Dermis microvascular lymphatic vessel endothelial cell (primary cell): ENCODE measurements around the gene ASTN2. TPM values are rescaled to one million over a fixed set of nuclear protein-coding genes. Genes with fewer than 3 reads are reported as not detected.

Experiments
- DNase-seq, 2 donors: peaks; one replicate each; pipeline versions ENCODE4 v3.0.0 to v3.0.0-alpha.2; 2010; ENCODE audit warnings: low read depth in 2 of 2
- total RNA-seq: library from RNA; depleted of rRNA; stranded (reverse); fragments of >200 nt; gene quantifications from 2 replicates; pipeline ENCODE4 v1.2.1, GENCODE V29; 2014

The ASTN2 gene
- total RNA-seq, 1 donor from 2014 or later, result 3.0 TPM

- DNase-seq, result no peak
Observed at GRCh38 chr9:117415358-117415914, 579 bp upstream of the ASTN2 start.

- DNase-seq, result peak in 1 of 2 donors; percentile 9
Observed at GRCh38 chr9:117414220-117414905, 494 bp downstream of the ASTN2 start.

- DNase-seq, result no peak
Observed at GRCh38 chr9:117413346-117414219, 1.3 kb downstream of the ASTN2 start.

GRCh38 chr9:117412841-117413240, 2.0 kb downstream of the ASTN2 start:
- no peak for DNase-seq

- DNase-seq, result no peak
Observed at GRCh38 chr9:117412006-117412715, 2.7 kb downstream of the ASTN2 start.

DNA sequence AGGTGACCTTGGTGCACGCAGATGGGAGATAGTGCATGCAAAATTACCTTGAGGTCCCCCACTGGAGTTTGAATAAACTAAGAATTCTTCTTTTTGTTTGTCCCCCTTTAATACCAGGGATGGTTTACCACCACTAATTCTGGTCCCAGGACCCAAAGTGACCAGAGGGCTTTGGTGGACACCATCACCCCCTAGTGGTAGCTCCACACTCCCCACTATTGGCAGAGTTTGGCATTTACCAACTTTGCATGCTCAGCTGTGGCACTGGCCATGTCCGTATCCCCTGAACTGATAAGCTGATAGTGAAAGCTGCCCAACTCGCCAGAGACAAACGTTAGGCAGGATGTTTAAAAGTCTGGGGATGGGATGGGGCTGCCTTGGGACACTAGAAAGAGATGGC, 3.3 kb downstream of the ASTN2 start:
- DNase-seq, result peak in 1 of 2 donors; percentile 9

GRCh38 chr9:117409321-117409720, 5.5 kb downstream of the ASTN2 start:
- no peak for DNase-seq

- no peak for DNase-seq
Observed at GRCh38 chr9:117407436-117408022, 7.3 kb downstream of the ASTN2 start.

DNA sequence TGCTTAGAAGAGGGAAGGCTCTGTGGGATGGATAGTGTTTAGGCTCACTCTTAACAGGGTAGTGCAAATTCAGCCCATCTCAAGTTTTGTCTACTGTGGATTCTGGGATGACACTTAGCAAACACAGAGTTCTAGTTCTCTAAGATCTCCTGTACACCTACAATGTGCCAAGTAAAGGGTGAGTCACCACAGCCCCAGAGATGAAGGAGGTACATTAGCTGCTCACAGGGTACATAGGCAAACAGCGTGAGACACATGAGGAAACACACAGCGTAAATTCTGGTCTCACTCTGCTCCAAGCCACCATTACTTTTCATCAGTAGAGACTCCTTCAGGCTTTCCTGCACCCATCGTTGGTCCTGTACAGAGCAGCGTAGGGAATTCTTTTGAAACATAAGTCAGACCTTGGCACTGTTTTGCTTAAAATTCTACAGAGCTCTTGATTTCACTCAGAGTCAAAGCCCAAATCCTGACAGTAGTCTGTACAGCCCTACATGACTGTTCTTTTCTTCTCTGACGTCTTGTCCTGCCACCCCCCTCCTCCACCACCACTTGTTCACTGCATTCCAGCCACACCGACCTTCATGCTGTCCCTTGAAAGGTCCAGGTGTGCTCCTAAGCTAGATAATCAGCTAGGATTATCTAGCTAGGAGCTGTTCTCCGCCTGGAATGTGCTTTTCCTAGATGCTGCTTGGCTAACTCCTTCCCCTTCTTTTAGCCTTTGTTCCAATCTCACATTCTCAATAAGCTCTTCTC, 8.7 kb downstream of the ASTN2 start:
- DNase-seq, result no peak

DNA sequence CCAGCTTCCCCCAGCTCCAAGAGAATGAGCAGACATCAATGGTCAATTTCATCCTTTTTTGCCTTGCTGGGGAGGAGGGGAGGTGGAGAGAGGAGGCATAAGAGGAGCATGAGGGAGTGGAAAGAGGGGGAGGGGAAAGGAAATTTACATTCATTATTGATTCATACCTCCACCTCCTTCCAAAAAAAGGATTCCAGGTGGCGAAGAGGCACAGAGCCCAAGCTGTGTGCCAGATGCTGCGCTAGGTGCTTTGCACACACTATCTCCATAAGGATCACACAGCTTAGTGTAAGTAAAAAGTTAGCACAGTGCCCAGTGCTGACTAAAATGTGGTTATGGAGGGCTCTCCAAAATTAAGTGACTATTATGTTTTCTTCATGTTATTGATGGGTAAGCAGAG, 11.0 kb downstream of the ASTN2 start:
- DNase-seq, result no peak

- DNase-seq, result no peak
Observed at GRCh38 chr9:117403403-117403811, 11.4 kb downstream of the ASTN2 start.

- no peak for DNase-seq
Observed at GRCh38 chr9:117400171-117400570, 14.7 kb downstream of the ASTN2 start.

- DNase-seq, result no peak
Observed at GRCh38 chr9:117395151-117395650, 19.7 kb downstream of the ASTN2 start.

GRCh38 chr9:117394655-117395054, 20.2 kb downstream of the ASTN2 start:
- no peak for DNase-seq

DNA sequence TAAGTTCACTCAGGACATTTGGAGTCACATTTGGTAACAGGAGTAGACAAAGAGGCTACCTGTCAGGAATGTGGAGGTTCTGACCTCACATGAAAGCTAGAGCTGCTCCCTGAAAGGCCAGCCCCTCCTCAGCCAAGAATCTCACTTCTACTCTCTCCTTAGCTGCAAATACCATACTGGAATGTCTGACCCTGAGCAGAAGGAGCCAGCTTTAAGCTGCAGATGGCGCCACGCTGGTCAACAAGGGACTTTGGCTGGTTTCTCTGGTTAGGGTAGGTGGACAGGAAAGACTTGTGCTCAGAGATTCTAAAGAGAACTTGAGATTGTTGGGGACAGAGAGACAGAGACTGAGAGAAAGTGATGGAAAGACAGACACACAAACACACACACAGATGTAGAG, 21.9 kb downstream of the ASTN2 start:
- DNase-seq, result no peak

DNA sequence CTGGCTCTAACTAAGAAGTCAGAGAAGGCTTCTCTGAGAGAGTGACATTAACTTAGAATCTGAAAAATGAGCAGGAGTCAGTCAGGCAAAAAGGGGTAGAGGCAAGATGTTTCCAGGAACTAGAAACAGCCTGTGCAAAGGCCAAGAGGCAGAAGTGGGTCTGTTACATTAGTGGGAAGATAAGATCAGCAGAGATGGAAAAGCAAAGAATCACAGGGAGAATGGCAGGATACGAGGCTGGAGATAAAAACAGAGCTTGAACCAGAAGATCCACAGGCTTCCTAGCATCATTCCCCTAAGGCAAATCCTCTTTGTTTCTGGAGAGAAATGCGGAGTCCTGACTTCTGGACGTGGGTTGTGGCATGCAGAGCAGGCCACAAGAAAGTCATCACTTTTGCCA, 27.4 kb downstream of the ASTN2 start:
- DNase-seq, result no peak

- DNase-seq, result no peak
Observed at GRCh38 chr9:117379341-117379740, 35.5 kb downstream of the ASTN2 start.

DNA sequence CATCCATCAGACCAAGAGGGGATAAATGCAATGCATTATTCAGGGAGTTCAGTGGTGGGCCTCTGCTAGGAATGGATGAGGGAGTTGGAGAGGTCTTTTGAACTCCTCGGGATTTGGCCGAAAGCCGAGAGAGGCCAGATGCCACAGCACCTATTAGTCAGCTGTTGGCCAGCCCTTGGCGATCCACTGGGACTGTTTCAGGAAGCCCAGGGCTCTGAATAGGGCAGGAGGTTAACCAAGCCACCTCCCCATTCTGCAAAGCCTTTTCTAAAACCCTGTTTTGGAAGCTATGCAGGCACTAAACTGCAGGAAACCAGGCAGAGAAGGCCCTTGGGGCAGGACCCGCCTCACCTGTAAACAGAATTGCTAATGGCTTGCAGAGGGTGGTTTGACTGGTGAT, 37.8 kb downstream of the ASTN2 start:
- DNase-seq, result no peak

- no peak for DNase-seq
Observed at GRCh38 chr9:117375956-117376355, 38.9 kb downstream of the ASTN2 start.

GRCh38 chr9:117374076-117374725, 40.7 kb downstream of the ASTN2 start:
- DNase-seq, result no peak
